ENCODE measurements around the gene ITPRIP.

- TF ChIP-seq CTCF (conservative IDR thresholded peaks at IDR 0.05 in 1 of 2, IDR thresholded peaks at IDR 0.05 in 1 of 2; ENCODE audit: extremely low read depth in 1 of 2, insufficient read depth in 1 of 2, low read depth in 1 of 2, low read length in 2 of 2), result no peak
- TF ChIP-seq EZH2 (IDR thresholded peaks at IDR 0.05; ENCODE audit: borderline replicate concordance, low read length), result no peak
Observed at GRCh38 chr10:104324931-104325330, 13.3 kb downstream of the ITPRIP start.

Measured in mammary epithelial cell (primary cell).